Calu3 (cell line): ENCODE results near the gene GAGE10. TPM values are rescaled to one million over a fixed set of nuclear protein-coding genes. Genes with fewer than 3 reads are reported as not detected.
A peak's percentile ranks its signal among the peaks of the same experiment; 100 is the strongest.

Experiments
- BruUV-seq: library from RNA; stranded (reverse); fragments of 400-500 nt; replicated peaks from 2 replicates; lab custom pipeline; 2021; lab: Mats Ljungman, UMichigan
- CTCF ChIA-PET: fragments of 300-600 bp; sonication (Branson Sonifier 250); formaldehyde crosslinking; loops from one replicate; lab custom pipeline; 2022; ENCODE audit warnings: antibody characterized with exemption; lab: Charles Lee
- DNase-seq: peaks from one replicate; pipeline ENCODE4 v3.0.0; 2022
- H3K27ac Mint-ChIP-seq: one replicate; pipeline ENCODE4 v1.8.0; 2022; ENCODE audit warnings: mixed read lengths; ENCODE audit not compliant: unreplicated experiment
- H3K27me3 Mint-ChIP-seq: one replicate; pipeline ENCODE4 v1.8.0; 2022; ENCODE audit warnings: mixed read lengths; ENCODE audit not compliant: unreplicated experiment
- H3K36me3 Mint-ChIP-seq: one replicate; pipeline ENCODE4 v1.8.0; 2022; ENCODE audit warnings: mild to moderate bottlenecking, moderate library complexity, mixed read lengths; ENCODE audit not compliant: insufficient read depth, unreplicated experiment
- H3K4me1 Mint-ChIP-seq: one replicate; pipeline ENCODE4 v1.8.0; 2022; ENCODE audit warnings: mild to moderate bottlenecking, low read depth, mixed read lengths; ENCODE audit not compliant: unreplicated experiment
- H3K4me3 Mint-ChIP-seq: one replicate; pipeline ENCODE4 v1.8.0; 2022; ENCODE audit warnings: mild to moderate bottlenecking, low read depth, moderate library complexity, mixed read lengths; ENCODE audit not compliant: unreplicated experiment
- H3K9me3 Mint-ChIP-seq: one replicate; pipeline ENCODE4 v1.8.0; 2022; ENCODE audit warnings: low read depth, mixed read lengths; ENCODE audit not compliant: unreplicated experiment
- CTCF ChIP-seq: fragments of 200-600 bp; IDR thresholded peaks from one replicate; pipeline ENCODE4 v1.8.0; 2022; ENCODE audit warnings: antibody characterized with exemption; ENCODE audit not compliant: unreplicated experiment
- intact Hi-C: fragments of 100-400 bp; cut with micrococcal nuclease; formaldehyde crosslinking; loops from one replicate; pipeline ENCODE4 v1.10.0; 2022; ENCODE audit not compliant: unreplicated experiment
- total RNA-seq: library from RNA; stranded (reverse); gene quantifications from 2 replicates; pipeline ENCODE4 v1.2.3, GENCODE V29; 2022

The GAGE10 gene
- total RNA-seq, 1 experiment from 2014 or later: not detected

GRCh38 chrX:49263631-49264030, 39.8 kb upstream of the GAGE10 start:
- DNase-seq: no peak
- no peaks in the 10 kb centered on the region for H3K9me3 Mint-ChIP-seq
- intact Hi-C loops: no loop called here
- no peak overlapping the region for H3K27ac Mint-ChIP-seq
- H3K36me3 Mint-ChIP-seq: peaks cover 8% of the 10 kb centered on the region
- H3K27me3 Mint-ChIP-seq: peaks cover 54% of the 10 kb centered on the region
- H3K4me1 Mint-ChIP-seq: peaks cover 9% of the 10 kb centered on the region
- TF ChIP-seq CTCF: no peak
- BruUV-seq: no TSS peak
- CTCF ChIA-PET: interaction anchor here (0.8 kb wide), 1 partner anchor 10 kb away, joined by 3 read pairs; no protein-coding TSS in a partner anchor
- no peak overlapping the region for H3K4me3 Mint-ChIP-seq

- DNase-seq: no peak
- peaks cover 45% of the 10 kb centered on the region for H3K27me3 Mint-ChIP-seq
- no TSS peak for BruUV-seq
- H3K4me3 Mint-ChIP-seq: no peak within 1 kb of the TSS
- H3K9me3 Mint-ChIP-seq: no peaks in the 10 kb centered on the region
- H3K4me1 Mint-ChIP-seq: peaks cover 9% of the 10 kb centered on the region
- CTCF ChIA-PET: no interaction called here
- H3K36me3 Mint-ChIP-seq: peaks cover 17% of the 10 kb centered on the region
- no peak within 1 kb of the TSS for H3K27ac Mint-ChIP-seq
- intact Hi-C loops: no loop called here
- no peak for TF ChIP-seq CTCF
Observed at GRCh38 chrX:49264460-49264859, 39.0 kb upstream of the GAGE10 start, which contains the start of gene FOXP3. TSS of gene FOXP3 (minus strand) at chrX:49264710. CDS start at chrX:49258505, 6,205 bp downstream.

GRCh38 chrX:49266523-49267445, 36.7 kb upstream of the GAGE10 start:
- no TSS peak for BruUV-seq
- Mint-ChIP-seq H3K27ac (no peak overlapping the region), H3K27me3 (peaks cover 28% of the 10 kb centered on the region), H3K36me3 (peaks cover 31% of the 10 kb centered on the region), H3K4me1 (peaks cover 19% of the 10 kb centered on the region), H3K9me3 (no peaks in the 10 kb centered on the region), H3K4me3 (no peak overlapping the region)
- intact Hi-C loops: no loop called here
- TF ChIP-seq CTCF: no peak
- DNase-seq: no peak
- CTCF ChIA-PET: no interaction called here

GRCh38 chrX:49268702-49269009, 34.8 kb upstream of the GAGE10 start:
- Mint-ChIP-seq H3K36me3 (peaks cover 34% of the 10 kb centered on the region), H3K9me3 (no peaks in the 10 kb centered on the region), H3K4me3 (peak overlapping the region; percentile 71), H3K4me1 (peaks cover 19% of the 10 kb centered on the region), H3K27ac (peak overlapping the region; percentile 100), H3K27me3 (peaks cover 10% of the 10 kb centered on the region)
- no peak for DNase-seq
- no TSS peak for BruUV-seq
- intact Hi-C loops: no loop called here
- CTCF ChIA-PET: interaction anchor here (0.9 to 1.2 kb wide), 3 partner anchors 76 to 145 kb away, joined by 3 to 6 read pairs (median 4); partner anchors contain the start of gene GPKOW
- no peak for TF ChIP-seq CTCF
